GM12801 (cell line): Measurements from ENCODE around the gene GPM6B.

Source experiments
- TF ChIP-seq, protein P1 (sequence below): IDR thresholded peaks from one replicate; pipeline ENCODE4 v1.5.1; 2011; ENCODE audit warnings: control low read depth; ENCODE audit not compliant: insufficient read length; ENCODE audit errors: extremely low read depth

GPM6B gene

GRCh38 chrX:13742397-13743176 is 74.3 kb downstream of the GPM6B start:
- TF ChIP-seq, protein P1, sequence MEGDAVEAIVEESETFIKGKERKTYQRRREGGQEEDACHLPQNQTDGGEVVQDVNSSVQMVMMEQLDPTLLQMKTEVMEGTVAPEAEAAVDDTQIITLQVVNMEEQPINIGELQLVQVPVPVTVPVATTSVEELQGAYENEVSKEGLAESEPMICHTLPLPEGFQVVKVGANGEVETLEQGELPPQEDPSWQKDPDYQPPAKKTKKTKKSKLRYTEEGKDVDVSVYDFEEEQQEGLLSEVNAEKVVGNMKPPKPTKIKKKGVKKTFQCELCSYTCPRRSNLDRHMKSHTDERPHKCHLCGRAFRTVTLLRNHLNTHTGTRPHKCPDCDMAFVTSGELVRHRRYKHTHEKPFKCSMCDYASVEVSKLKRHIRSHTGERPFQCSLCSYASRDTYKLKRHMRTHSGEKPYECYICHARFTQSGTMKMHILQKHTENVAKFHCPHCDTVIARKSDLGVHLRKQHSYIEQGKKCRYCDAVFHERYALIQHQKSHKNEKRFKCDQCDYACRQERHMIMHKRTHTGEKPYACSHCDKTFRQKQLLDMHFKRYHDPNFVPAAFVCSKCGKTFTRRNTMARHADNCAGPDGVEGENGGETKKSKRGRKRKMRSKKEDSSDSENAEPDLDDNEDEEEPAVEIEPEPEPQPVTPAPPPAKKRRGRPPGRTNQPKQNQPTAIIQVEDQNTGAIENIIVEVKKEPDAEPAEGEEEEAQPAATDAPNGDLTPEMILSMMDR = no peak

DNA sequence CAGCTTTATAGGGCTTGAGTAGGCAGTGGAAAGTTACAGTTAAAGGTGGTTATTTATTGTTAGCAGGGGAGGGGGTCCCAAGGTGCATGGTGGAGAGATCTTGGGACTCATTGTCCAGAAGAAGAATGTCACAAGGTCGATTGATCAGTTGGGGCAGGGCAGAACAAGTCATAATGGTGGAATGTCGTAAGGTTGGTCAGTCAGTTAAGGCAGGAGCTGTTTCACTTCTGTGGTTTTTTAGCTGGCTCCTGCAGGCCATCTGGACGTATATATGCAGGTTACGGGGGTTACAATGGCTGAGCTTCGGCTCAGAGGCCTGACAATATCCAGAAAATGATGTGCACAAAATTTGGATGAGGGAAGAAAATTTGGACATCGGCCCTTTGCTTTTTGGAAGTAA is 75.2 kb downstream of the GPM6B start:
- TF ChIP-seq, protein P1 = no peak

DNA sequence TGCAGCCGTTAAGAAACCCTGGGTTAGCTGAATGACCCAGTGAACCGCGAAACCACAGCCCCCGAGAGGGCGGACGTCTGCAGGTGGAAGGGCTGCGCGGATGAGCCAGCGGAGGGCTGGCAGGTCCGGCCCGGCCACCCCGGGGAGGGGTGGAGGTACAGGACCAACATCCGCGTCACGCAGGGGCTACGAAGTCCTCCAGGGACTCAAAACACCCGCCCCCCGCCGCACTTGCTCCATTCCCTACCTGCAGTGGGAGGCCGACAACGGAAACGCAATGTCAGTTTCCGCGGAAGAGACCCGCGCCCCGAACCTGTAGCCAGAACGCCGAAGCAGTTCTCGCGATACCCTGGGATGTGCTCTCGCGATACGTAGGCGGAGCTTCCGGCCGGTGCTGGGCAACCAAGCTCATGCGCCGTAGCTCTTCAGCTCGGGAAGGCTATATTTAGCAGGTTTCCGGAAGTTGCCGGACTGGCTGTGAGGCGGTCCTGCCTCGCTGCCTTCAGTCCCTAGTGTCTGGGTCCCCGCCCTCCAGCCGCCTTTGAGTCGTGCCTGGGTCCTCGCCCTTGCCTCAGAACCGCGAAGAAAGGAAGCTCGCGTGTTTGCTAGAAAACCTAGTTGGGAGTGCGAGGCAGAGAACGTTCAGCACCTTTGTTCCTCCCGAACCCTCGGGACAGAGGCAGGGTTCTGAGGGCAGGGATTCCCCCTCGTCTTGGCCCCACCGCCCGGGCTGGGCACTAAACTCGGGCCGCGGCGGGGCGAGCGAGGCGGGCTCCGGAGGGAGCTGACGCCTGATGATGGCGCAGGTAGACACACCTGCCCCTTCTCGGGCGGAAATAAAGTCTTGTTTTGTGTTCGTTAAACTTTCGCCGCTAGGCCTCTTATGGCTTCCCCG is 82.4 kb downstream of the GPM6B start, which contains the start of the genes OFD1 and TRAPPC2:
Gene OFD1, plus strand, starts transcription at position 471 of the 895 bp plus-strand sequence. Its CDS starts 324 bp downstream, at position 795.
Gene TRAPPC2, minus strand, starts transcription at position 343 of the 895 bp plus-strand sequence. CDS start 14,657 bp downstream, outside the sequence.
- TF ChIP-seq, protein P1 = no peak

DNA sequence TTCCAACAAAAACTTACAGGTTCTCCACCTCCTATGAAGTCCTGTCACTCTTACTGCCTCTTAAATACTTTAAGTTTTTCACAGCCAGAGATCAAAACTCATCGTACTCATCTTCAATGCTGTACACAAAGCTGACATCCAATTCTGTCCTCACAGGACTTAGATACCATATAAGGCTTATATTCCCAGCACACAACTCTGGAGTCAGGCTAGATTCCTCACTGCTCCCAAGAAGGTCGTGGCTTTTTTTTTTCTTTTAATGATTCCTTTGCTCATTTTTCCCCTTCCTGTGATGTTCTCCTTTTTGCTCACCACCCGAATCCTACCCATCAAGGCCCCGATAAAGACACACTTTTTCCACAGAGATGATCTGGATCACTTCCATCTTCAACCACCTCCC is 83.4 kb downstream of the GPM6B start:
- TF ChIP-seq, protein P1 = no peak

DNA sequence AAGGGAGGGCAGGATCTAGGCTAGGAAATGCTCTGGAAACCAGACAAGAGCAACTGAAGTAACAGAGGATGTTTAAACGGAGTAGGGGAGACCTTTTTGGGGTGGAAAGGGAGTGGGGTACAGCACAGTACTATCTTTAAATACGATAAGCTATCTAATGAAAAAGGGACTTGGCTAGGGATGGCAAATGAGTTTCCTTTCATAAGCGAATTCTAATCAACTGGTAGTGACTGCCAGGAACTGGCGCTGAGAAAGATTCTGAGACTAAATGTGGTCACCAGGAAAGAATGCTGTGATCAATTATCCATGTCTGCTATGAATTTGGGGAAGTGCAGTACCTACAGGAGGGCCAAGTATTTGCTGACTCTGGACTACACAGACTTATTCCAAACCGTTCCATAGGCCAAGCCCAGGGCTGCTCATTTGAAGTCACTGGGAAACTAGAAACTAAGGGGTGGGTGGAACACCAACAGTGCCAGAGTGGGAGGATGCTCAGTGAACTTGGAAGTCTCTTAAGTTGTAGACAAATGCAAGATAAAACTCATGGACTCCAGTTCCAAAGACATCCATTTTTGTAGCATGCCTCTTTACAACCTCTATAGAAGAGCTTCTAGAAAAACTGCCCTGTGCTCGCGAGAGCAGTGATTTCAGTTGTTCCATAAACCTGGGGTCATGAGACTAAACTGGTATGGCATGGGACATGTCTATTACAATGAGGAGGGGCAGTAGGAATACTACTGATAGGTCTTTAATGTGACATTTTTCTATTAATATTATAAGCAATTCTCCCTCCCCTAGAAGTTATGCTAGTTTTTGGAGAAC is 84.4 kb downstream of the GPM6B start:
- TF ChIP-seq, protein P1 = no peak

DNA sequence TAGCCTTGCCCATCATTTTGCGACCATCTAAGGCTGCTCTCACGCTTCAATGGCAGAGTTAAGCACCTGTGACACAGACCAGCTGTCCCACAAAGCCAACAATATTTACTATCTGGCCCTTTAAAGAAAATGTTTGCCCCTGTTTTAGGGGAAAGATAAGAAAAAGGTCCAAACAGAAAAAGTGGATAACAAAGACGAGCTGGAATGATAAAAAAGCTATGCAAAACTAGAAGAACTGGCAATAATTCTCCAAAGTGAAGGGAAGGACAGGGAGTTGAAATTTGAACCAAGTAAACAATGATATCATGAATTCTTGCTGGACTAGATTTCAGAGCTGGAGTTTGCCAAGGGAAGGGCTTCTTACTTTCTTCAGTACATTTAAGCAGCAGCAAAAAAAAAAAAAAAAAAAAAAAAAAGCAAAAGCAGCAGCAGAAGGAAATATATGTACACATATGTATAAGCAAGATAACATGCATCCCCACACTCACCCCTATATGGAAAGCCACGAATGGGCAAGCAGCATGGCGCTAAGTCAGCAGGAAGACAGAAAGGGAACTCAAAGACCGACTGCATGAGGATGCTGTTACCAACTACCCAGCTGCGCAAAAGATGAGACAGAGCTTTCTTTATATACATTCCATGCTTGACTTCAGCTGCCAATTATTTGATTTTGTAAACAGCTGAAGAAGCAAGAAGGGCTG is 94.9 kb downstream of the GPM6B start:
- TF ChIP-seq, protein P1 = no peak
